GM10266 (cell line): ENCODE results near the gene KISS1R.

ENCODE experiments used
- DNase-seq: peaks from one replicate; pipeline ENCODE4 v3.0.0; 2012; ENCODE audit errors: extremely low spot score
- CTCF ChIP-seq: IDR thresholded peaks from 2 replicates; pipeline ENCODE4 v1.5.1; 2012; ENCODE audit warnings: mild to moderate bottlenecking, low read depth; ENCODE audit not compliant: control insufficient read depth, insufficient read depth; ENCODE audit errors: missing control alignments

KISS1R gene

DNA sequence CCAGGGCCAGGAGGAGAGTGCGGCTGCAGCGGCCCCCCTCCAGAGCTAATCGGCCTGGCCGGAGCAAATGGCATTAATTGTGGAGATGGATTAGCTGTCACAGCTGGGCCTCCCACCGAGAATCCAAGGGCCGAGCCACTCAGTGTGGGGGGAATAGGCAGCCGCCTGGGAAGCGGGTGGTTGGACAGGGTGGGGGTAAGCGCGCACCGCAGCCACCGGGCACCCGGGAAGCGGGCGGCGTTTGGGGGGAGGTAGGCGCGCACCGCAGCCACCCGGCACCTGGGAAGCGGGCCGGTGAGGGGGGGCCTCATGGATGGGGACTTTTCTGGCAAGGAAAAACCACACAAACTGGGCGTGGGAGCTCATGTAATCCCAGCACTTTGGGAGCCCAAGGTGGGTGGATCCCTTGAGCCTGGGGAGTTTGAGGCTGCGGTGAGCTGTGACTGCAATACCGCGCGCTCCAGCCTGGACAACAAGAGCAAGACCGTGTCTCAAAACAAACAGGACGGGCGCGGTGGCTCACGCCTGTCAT, 13.8 kb upstream of the KISS1R start:
- TF ChIP-seq CTCF = no peak
- DNase-seq = no peak

- no peak for DNase-seq
- TF ChIP-seq CTCF = no peak
Measured at GRCh38 chr19:904545-904944, 12.6 kb upstream of the KISS1R start.

- TF ChIP-seq CTCF = no peak
- no peak for DNase-seq
Measured at GRCh38 chr19:906480-906879, 10.7 kb upstream of the KISS1R start.

DNA sequence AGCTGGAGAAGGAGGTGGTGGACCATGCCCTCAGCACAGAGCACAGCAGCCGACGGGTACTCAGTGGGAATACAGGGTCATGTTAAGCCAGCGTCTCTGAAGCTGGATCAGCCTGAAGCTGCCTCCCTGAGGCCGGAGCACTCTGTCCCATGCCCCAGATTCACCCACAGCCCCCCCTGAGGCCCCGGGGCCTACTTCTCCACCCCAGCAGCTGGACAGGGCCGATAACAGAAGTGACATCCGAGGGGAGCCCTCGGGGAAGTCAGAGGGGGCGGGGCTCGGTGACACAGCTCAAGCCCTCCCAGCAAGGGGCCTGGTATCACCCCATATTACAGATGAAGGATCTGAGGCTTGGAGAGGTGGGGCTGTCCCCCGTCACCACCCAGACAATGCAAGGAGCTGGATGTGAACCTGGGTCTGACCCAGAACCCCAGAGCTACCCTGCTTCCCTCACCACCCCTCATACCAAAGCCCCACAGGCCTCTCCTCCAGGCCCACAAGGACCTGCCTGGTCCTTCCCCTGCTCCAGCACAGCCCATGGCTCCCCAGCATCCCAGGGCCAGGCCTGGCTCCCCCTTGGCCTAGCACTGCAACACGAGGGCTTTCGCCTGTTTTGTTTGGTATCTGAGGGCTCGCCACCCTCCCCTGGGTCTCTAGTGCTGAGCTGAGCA, 9.8 kb upstream of the KISS1R start:
- TF ChIP-seq CTCF = no peak
- peak; percentile 75 for DNase-seq

DNA sequence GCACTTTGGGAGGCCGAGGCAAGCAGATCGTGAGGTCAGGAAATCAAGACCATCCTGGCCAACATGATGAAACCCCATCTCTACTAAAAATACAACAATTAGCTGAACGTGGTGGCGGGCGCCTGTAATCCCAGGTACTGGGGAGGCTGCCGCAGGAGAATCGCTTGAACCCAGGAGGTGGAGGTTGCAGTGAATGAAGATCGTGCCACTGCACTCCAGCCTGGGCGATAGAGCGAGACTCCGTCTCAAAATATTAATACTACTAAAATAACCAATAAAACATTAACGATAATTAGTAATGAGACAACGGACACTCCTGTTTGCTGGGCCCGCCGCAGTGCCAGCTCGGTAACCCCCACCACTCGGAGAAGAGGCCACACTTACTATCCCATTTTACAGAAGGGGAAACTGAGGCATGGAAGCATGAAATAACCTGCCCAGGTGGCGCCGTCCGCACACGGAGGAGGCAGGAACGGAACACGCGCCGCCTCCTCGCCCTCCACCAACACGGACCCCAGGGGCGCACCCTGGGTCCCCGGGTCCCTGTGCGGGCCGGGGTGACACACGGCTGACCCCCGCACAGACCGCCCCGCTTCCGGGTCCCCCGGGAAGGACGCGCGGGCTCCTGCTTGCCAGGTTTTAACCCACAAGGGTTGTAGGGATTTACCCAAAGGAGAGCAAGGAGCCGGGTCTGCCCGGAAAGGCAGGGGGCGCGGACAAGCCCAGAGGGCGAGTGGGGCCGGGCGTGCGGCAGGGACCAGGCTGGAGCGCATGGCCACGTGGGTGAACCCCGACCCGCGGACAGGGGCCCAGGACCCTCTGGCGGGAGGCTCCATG, 5.7 kb upstream of the KISS1R start:
- TF ChIP-seq CTCF = no peak
- DNase-seq = no peak

DNA sequence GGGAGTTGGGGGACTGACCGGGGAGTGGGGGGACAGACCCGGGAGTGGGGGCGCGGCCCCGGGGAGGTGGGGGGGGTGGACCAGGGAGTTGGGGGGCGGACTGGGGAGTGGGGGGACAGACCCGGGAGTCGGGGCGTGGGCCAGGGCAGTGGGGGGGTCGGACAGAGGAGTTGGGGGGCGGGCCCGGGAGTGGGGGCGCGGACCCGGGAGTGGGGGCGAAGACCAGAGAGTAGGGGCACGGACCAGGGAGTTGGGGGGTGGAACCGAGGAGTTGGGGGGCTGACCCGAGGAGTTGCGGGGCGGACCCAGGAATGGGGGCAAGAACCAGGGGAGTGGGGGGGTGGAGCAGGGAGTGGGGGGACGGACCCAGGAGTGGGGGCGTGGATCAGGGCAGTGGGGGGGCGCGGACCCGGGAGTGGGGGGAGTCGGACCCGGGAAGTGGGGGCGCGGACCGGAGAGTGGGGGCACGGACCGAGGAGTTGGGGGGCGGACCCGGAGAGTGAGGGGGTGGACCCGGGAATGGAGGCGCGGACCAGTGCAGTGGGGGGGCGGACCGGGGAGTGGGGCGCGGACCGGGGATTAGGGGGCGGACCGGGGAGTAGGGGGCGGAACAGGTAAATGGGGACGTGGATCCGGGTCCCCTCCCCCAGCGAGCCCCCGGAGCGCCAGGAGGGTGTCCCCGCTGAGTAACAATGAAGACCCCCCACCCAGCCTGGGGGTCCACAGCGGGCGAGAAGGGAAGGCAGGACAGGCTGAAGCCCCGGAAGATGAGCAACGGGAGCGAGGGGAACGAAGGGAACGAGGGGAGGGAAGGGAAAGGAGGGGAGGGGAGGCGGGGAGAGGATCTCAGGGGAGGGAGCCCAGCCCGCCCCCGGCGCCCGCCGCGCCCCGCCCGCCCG, 4.7 kb upstream of the KISS1R start:
- TF ChIP-seq CTCF = no peak

More for the DNA sequence above, 4.7 kb upstream of the KISS1R start:
- peak; percentile 75 for DNase-seq
